G401 (cell line): ENCODE measurements around the gene TBC1D22B. TPM values are rescaled to one million over a fixed set of nuclear protein-coding genes. Genes with fewer than 3 reads are reported as not detected.
A peak's percentile ranks its signal among the peaks of the same experiment; 100 is the strongest.

Experiments used
- DNase-seq: peaks from one replicate; pipeline ENCODE4 v3.0.0-alpha.2; 2015; ENCODE audit warnings: low spot score
- in situ Hi-C: cut with HindIII; loops from 2 replicates; pipeline ENCODE4 v1.10.0; 2016; ENCODE audit warnings: low sequenced_read_pairs, mixed read lengths
- total RNA-seq: library from RNA; depleted of rRNA; stranded (reverse); fragments of >200 nt; shearing (Covaris generic); gene quantifications from 2 replicates; pipeline ENCODE4 v1.2.3, GENCODE V29; 2014

Gene TBC1D22B
- total RNA-seq, 1 experiment from 2014 or later, result 12.0 TPM

DNA sequence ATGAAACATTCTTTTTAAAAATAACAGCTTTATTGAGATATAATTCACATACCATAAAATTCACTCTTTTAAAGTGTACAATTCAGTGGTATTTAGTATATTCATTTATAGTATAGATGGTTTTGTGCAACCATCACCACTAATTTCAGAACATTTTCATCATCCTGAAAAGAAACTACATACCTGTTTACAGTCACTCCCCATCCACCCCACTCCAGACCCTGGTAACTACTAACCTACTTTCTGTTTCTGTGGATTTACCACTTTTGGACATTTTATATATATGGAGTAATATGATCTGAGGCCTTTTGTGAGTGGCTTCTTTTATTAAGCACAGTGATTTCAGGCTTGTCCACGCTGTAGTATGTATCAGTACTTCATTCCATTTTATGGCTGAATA is 2.9 kb downstream of the TBC1D22B start:
- in situ Hi-C loops, result no loop called here
- DNase-seq, result no peak

GRCh38 chr6:37261198-37261597 is 3.6 kb downstream of the TBC1D22B start:
- in situ Hi-C loops, result no loop called here
- no peak for DNase-seq

DNA sequence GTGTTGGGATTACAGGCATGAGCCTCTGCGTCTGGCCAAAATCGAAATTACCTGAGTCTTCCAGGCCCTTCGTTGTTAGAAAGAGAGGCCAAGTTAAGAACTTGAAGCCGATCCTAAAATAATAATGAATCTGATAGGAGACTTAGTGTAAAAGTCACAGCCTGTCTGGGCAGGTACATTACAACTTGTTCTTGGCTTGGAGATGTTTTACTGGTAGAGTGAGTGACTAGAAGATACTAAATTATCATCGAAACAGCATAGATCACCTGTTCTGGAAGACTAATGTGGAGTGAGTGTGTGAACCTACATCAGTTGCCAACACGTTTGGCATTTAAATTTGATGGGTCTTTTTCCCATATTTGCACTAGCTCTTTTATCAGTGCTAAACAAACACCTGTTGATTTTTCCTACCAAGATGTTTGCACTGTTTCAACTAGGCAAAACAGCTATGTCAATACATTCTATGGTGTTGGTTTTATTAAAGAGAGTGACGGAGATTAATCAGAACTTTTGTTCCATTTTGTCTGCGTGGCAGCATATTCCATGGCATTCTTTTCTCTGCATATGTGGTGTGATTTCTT is 5.0 kb downstream of the TBC1D22B start:
- in situ Hi-C loops, result no loop called here
- DNase-seq, result no peak

GRCh38 chr6:37265001-37265400 is 7.4 kb downstream of the TBC1D22B start:
- in situ Hi-C loops, result no loop called here

DNA sequence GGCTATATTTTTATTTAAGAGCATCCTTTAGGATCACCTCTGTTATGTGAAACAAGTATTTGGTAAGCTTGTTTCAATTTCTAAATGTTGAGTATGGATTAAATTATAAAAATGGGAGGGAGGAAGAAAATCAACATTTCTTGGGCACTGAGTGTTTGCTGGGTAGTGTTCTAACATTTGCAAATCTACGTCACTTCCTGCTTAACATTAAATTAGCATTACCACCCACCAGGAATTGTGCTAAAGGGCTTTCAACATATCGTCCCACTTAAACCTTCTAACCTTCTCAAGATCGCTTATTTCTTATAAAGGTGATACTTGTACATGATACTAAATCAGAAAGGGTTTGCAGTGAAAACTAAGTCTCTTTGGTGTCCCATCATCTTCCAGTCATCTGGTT is 8.3 kb downstream of the TBC1D22B start:
- in situ Hi-C loops, result no loop called here
- DNase-seq, result no peak

More at GRCh38 chr6:37265001-37265400, 7.4 kb downstream of the TBC1D22B start:
- no peak for DNase-seq

DNA sequence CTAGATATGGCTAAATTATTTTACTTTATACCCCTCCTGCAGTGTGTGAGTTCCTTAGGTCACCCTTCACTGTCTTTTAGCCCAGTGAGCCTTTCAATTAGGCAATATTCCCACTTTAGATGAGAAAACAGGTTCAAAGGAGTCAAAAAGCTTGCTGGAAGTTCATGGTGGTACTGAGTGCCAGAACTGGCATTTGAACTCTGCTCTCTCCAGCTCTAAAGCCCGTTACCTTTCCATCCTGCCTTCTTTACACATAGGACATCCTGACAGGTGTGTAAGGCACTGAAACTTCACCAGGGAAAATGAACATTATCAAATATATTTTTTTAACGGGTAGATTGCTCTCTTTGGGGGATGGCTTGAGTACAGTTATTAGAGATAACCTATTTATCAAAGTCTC is 11.5 kb downstream of the TBC1D22B start:
- no peak for DNase-seq
- in situ Hi-C loops, result no loop called here

DNA sequence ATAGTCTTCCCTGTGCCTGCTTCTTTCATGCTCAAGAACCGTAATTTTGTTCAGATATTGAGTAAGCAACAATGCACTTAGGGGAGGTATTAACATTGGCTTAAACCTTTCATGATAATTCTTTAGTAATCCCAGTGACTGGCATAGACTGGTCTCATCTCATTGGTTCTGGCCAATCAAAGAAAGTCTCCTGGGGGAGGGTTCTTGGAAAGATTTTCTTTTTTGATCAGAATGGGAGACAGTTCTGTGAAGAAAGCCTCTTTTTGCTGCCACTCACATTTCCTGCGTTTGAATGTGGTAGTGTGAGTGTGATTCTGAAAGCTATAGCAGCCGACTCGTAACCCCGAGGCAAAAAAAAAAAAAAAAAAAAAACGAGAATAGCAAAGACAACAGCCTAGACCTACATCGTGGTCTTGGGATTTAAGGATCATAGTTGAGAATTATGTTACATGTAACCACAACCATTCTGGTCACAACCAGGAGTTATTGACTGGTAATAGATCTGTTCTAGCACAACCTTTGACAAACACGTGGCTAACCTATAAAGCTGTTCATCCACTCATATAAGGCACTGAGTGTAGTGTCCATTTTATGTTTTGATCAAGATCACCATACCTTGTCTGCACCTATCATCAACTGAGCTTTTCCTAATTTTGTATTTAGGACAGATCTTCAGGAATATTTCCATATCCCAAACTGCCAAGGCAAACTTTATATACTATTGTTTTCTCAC is 15.4 kb downstream of the TBC1D22B start:
- DNase-seq, result no peak
- in situ Hi-C loops, result no loop called here

DNA sequence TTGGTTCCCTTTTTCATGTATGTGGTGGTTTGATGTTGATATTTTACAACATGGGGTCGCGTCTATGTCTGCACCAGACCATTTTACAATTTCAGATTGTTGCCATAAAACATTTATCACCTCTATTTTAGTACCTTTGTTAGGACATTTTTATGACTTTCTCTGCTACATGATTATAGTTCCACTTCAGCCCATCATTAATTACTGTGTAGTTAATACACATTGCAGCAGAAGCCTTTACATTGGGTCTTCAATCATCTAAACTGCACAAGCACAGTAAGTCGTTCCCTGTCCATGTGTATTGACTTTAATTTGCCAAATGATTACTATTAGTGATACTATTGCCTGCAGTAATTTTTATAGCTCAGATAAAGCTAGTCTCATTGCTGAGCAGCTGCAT is 16.1 kb downstream of the TBC1D22B start:
- in situ Hi-C loops, result no loop called here

DNA sequence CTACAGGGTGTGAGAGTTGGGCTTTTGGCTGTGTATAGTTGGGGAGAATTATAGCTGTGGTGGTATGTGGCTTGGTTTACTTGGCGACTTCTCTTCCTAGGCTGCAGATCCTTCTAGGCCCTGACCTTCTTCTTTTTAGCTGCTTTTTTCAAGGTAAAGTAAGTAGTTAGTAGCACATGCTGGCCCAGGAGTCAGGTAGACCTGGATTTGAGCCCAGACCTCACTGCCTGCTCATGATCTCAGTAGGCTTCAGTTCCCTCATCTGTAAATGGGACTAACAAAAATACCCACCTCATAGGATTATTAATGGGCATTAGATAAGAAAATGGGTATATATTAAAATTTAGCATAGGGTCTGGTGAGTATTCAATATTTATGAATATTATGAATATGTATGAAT is 17.8 kb downstream of the TBC1D22B start:
- DNase-seq, result no peak
- in situ Hi-C loops, result no loop called here

More for the DNA sequence above, 16.1 kb downstream of the TBC1D22B start:
- DNase-seq, result no peak

DNA sequence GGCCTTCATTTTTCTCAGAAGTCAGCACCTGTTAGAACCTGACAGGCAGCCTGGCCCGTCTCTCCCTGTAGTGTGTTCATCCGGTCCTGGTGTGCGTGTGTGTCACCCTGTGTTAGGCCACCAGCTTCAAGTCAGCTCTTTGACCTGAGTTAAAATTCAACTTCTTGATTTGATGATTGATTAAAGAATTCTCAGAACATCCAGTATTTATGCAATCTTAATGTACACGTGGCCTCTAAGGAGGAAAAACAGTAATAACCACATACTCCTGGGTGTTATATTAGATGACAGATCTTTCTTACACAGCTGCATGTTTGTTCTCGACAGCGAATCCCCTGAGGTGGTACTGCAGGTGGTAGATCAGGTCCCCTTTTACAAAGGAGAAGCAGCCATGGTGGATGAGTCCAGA is 19.4 kb downstream of the TBC1D22B start:
- no peak for DNase-seq
- in situ Hi-C loops, result no loop called here

DNA sequence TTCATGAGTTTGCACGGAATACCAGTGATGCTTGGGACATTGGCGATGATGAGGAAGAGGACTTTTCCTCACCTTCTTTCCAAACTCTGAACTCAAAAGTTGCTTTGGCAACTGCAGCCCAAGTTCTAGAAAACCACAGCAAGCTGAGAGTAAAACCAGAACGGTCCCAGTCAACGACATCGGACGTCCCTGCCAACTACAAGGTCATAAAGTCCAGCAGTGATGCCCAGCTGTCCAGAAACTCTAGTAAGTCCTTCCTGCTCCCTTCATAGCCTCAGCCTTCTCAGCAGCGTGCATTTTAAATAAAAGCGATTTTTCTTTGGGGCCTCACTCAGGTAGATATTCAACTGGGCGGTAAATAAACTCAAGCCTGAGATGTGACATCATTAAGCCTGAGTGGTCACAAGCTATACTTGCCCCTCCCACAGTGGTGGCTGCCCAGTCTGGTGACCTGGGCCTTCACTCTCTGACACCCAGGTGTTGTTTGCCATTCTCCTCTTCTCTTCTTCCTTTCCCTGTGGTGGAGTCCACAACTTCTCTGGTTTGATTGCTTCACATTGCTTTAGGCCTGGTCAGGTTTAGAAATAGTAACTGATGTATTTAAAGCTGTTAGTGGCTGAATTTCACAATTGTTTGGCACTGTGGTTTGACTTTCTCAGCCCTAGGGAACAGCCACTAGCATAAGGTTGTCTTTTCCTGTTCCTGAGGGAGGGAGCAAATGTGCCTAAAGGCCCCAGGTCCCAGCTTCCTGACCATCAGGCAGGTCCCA is 22.0 kb downstream of the TBC1D22B start:
- in situ Hi-C loops, result no loop called here
- DNase-seq, result no peak

- in situ Hi-C loops, result no loop called here
- no peak for DNase-seq
Observed at GRCh38 chr6:37280162-37280887, 22.8 kb downstream of the TBC1D22B start.

GRCh38 chr6:37282371-37282770 is 24.8 kb downstream of the TBC1D22B start:
- no peak for DNase-seq
- in situ Hi-C loops, result no loop called here

GRCh38 chr6:37283268-37283667 is 25.7 kb downstream of the TBC1D22B start:
- peak; percentile 52 for DNase-seq

DNA sequence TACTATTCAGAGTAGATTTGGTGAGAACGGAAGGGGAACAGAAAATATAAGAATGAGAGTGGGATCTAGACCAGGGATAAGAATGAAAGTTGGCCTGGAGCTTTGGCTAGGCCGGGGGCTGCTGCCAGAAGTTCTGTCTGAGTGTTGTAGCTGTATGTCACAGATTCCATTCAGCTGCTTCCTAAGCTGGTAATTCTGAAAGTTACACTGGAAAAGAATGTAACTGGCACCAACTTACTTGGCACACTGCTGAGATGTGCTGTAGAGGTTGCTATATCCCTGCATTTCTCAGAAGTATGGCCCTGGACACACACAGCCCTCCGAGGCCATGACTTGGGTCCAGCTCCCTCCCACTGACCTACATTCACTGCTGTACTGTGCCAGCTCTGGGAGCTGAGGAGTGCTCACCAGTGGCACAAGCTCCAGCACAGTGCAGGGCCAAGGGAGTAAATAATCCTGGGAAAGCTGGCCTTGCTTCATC is 26.1 kb downstream of the TBC1D22B start:
- in situ Hi-C loops, result no loop called here
- DNase-seq, result peak; percentile 93

More at GRCh38 chr6:37283268-37283667, 25.7 kb downstream of the TBC1D22B start:
- in situ Hi-C loops, result no loop called here

DNA sequence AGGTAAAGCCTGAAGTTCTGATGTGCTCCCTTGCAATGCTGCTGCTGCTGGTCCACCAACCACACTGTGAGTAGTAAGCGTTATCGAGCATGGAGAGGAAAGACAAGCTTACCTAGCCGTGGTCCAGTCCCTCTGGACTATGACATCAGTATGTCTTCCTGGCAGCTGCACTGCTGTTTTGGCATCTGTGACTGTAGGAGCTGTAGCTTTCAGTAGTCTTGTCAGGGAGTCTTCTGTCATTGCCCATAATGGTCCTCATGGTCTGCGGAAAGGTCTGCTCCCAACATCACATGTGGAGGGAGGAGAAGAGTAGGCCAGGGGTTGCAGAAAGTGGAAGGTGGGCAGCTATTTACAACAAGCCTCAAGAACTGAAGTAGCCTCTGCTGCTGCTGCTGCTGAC is 27.2 kb downstream of the TBC1D22B start:
- in situ Hi-C loops, result no loop called here

GRCh38 chr6:37285861-37286311 is 28.3 kb downstream of the TBC1D22B start:
- in situ Hi-C loops, result no loop called here

More for the DNA sequence above, 27.2 kb downstream of the TBC1D22B start:
- DNase-seq, result peak; percentile 9

GRCh38 chr6:37287519-37288157 is 30.1 kb downstream of the TBC1D22B start:
- DNase-seq, result no peak
- in situ Hi-C loops, result no loop called here

More at GRCh38 chr6:37285861-37286311, 28.3 kb downstream of the TBC1D22B start:
- no peak for DNase-seq

DNA sequence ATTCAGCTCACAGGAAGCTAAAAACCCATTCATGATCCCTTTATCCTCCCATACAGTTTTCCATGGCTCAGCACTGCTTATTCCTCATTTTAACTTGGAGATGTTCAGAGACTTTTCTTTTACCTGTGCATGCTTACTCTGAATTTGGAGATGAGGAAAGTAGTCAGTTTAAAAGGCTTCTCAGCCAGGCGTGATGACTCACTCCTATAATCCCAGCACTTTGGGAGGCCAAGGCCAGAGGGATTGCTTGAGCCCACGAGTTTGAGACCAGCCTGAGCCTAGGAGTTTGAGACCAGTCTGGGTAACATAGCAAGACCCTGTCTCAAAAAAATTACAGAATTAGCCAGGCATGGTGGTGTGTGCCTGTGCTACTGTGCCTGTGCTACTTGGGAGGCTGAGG is 30.7 kb downstream of the TBC1D22B start:
- in situ Hi-C loops, result no loop called here
- DNase-seq, result no peak
